HG02885 (cell line): ENCODE data around the gene ENDOG.
A peak's percentile ranks its signal among the peaks of the same experiment; 100 is the strongest.
"Not testable (repeated sequence)": the region's sequence is repeated elsewhere in the genome, so short reads cannot be mapped to it uniquely, and the experiment has no call there.

Experiments used
- ATAC-seq: cut with Tn5 transposase; IDR thresholded peaks from one replicate; pipeline ENCODE4 v1.9.1; 2021; ENCODE audit warnings: mild to moderate bottlenecking; ENCODE audit not compliant: unreplicated experiment, poor library complexity

ENDOG gene

GRCh38 chr9:128825923-128826700 lies 7.8 kb downstream of the ENDOG start:
- ATAC-seq: no peak

DNA sequence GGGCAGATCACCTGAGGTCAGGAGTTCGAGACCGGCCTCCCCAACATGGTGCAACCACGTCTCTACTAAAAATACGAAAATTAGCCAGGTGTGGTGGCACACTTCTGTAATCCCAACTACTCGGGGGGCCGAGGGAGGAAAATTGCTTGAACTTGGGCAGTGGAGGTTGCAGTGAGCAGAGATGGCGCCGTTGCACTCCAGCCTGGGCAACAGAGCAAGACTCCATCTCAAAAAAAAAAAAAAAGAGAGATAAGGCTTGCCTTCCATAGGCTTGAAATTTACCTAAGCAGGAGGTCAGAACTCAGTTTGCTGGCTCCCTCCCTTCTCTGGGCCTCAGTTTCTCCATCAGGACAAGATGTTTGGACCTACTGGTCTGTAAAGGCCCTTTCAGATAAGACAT lies 10.0 kb downstream of the ENDOG start:
- ATAC-seq: no peak

- ATAC-seq: peak; percentile 1
Observed at GRCh38 chr9:128828719-128829452, 10.6 kb downstream of the ENDOG start.

- peak; percentile 99 for ATAC-seq
Observed at GRCh38 chr9:128829477-128830251, 11.4 kb downstream of the ENDOG start, which contains the start of gene SPOUT1. SPOUT1 (minus strand) TSS chr9:128829794; CDS start chr9:128829780, 14 bp downstream.

- no peak for ATAC-seq
Observed at GRCh38 chr9:128833696-128834095, 15.4 kb downstream of the ENDOG start.

GRCh38 chr9:128835246-128836210 lies 17.2 kb downstream of the ENDOG start:
- ATAC-seq: no peak

DNA sequence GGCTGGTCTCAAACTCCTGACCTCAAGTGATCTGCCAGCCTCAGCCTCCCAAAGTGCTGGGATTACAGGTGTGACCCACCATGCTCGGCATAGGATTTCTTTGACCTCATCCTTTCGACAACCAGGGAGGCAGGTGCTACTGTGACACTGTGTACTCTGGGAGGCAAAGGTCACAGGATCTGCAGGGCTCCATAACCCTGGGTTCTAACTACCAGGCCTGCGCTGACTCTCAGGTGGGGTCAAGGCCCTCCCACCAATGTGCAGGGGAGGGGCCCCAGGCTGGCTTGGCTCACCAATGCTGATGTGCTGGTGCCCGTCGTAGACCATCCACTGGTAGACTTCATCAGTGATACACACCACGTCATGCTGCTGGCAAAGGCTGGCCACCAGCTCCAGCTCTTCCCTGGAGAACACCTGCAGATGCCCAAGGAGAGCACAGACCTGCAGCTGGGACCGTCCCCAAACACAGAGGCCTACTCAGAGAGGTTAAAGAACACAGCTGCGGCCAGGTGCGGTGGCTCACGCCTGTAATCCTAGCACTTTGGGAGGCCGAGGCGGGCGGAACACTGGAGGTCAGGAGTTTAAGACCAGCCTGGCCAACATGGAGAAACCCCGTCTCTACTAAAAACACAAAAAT lies 18.3 kb downstream of the ENDOG start:
- no peak for ATAC-seq

DNA sequence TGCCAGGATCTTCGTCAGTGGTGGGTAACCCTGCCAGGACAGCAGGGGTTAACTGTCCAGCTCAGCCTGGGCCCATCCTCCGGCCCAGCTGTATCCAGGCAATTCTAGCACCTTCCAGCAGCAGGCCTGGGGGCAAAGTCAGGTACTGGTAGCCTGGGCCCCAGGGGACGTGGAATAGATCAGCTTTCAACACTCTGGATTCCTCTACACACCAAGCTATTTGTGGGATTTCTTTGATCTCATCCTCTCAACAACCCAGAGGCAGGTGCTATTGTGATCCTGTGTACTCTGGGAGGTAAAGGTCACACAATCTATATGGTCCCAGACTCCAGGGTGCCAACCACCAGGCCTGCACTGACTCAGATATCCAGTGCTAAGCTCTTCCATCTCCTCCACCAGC lies 20.0 kb downstream of the ENDOG start:
- no peak for ATAC-seq

DNA sequence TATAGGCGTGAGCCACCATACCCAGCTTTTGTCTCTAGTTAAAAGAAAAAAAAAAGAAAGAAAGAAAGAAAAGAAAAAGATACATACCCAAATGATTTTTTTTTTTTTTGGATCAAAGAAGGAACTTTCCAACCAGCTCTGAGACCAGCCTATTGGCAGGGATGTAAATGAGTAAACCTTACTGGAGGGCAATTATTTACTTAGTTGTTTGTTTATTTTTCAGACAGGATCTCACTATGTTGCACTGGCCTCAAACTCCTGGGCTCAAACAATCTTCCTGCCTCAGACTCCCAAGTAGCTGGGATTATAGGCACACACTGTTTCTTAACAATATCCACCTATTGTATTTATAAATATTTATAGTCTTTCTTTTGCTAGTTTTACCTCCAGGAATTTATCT lies 22.2 kb downstream of the ENDOG start:
- no peak for ATAC-seq

DNA sequence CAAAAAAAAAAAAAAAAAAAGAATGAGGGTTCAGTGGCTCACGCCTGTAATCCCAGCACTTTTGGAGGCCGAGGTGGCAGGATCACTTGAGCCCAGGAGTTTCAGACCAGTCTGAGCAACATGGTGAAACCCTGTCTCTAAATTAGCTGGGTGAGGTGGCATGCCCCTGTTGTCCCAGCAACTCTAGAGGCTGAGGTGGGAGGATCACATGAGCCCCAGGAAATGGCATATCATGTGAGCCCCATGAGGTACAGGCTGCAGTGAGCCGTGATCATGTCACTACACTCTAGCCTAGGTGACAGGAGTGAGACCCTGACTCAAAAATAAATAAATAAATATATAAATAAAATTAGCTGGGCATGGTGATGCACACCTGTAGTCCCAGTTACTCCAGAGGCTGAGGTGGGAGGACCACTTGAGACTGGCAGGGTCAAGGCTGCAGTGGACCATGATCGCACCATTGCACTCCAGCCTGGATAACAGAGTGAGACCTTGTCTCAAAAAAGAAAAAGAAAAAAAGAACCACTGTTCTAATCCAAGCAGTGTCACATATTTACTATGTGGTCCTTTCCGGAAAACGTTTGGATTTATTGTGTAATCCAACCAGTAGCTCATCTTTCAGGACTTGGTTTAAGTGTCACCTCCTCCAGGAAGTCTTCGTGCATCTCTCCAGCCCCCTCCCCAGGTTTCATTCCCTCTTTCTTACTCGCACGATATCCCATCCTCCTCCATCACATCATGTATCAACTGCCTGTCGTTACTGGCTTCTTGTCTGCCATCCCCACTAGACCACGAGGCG lies 23.6 kb downstream of the ENDOG start:
- ATAC-seq: no peak

GRCh38 chr9:128843171-128843570 lies 24.9 kb downstream of the ENDOG start:
- not testable (repeated sequence) for ATAC-seq

GRCh38 chr9:128845186-128845931 lies 27.1 kb downstream of the ENDOG start:
- ATAC-seq: no peak

GRCh38 chr9:128846680-128847030 lies 28.4 kb downstream of the ENDOG start:
- no peak for ATAC-seq

DNA sequence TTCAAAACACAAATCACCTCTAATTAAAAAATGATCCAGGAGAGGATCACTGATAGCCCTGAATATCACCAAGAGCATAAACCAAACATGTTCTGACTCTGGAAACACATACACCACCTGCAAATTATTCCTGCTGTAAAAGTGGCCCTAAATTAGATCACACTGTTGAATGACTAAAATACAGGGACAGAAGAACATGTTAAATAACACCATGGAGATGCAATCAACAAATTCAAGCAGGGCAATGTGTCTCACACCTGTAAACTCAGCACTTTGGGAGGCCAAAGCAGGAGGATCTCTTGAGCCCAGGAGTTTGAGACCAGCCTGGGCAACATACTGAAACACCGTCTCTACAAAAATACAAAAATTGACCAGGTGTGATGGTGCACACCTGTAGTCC lies 29.5 kb downstream of the ENDOG start:
- ATAC-seq: no peak

DNA sequence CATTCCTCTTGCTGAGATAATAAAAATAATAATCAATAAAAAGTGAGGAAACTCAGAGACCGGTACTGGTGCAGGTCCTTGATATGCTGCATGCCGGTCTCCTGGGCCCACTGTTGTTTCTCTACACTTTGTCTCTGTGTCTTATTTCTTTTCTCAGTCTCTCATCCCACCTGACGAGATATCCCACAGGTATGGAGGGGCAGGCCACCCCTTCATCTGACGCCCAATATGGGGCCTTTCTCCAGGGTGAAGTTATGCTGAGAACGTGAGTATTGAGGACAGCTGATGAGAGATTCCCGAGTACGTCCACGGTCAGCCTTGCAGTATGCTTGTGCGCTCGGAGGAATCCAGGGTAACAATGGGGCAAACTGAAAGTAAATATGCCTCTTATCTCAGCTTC lies 32.7 kb downstream of the ENDOG start:
- ATAC-seq: not testable (repeated sequence)

DNA sequence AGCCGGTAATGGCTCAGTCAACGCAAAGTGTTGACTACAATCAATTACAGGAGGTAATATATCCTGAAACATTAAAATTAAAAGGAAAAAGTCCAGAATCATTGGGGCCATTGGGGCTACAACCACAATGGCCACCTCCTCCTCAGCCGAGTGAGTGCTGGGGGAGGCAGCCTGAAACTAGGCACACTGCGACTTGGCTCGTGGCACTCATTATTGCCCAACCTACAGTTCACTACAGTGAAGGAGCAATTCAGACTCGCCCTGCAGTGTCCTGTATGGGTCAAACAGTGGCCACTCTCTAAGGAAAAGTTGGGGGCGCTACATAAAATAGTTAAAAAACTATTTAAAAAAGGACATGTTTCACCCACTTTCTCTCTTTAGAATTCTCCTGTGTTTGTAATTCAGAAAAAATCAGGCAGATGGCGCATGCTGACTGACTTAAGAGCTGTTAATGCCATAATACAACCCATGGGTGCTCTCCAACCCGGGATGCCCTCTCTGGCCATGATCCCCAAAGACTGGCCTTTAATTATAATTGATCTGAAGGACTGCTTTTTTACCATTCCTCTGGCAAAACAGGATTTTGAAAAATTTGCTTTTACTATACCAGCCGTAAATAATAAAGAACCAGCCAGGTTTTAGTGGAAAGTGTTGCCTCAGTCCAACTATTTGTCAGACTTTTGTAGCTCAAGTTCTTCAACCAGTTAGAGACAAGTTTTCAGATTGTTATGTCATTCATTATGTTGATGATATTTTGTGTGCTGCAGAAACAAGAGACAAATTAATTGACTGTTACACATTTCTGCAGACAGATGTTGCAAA lies 33.7 kb downstream of the ENDOG start:
- not testable (repeated sequence) for ATAC-seq

- not testable (repeated sequence) for ATAC-seq
Observed at GRCh38 chr9:128852646-128853045, 34.3 kb downstream of the ENDOG start.
